Right lobe of liver (tissue), 4 donors: ENCODE data around the gene ICA1L.

Experiments
- CTCF ChIP-seq, 4 donors: fragments of 200-600 bp in 3 of 4; fragments of 450-650 bp in 1 of 4; IDR thresholded peaks; one replicate each; pipeline versions ENCODE4 v1.5.1 to v1.8.0; 2016 to 2022; ENCODE audit warnings: antibody characterized with exemption in 4 of 4, mild to moderate bottlenecking in 2 of 4
- POLR2A ChIP-seq: fragments of 450-650 bp; IDR thresholded peaks from one replicate; pipeline ENCODE4 v1.6.1; 2017; ENCODE audit warnings: antibody characterized with exemption, mild to moderate bottlenecking
- donor health status: DM: no; HTN: no; CAD: no.
- donor health status: DM: no; HTN: no; CAD: no.
- donor health status: DM: no; HTN: yes; CAD: no.

- no peak for TF ChIP-seq CTCF (IDR thresholded peaks at IDR 0.05)
- no peak for TF ChIP-seq POLR2A
Observed at GRCh38 chr2:202844656-202845055, 26.9 kb downstream of the ICA1L start.
